Skin epidermis (tissue), 12 donors: Measurements from ENCODE around the gene SUMO3.
A peak's percentile ranks its signal among the peaks of the same experiment; 100 is the strongest.

Experiments
- H3K27ac ChIP-seq, 21 experiments: fragments of 200-600 bp; sonication (generic) in 11 of 21; one replicate each; pipeline ENCODE4 v1.5.0; 2020; ENCODE audit warnings: mild to moderate bottlenecking in 3 of 21, inconsistent platforms in 2 of 21, moderate library complexity in 2 of 21
- H3K4me3 ChIP-seq, 7 experiments: fragments of 200-600 bp; sonication (generic) in 2 of 7; one replicate each; pipeline ENCODE4 v1.5.0; 2020; ENCODE audit warnings: inconsistent platforms in 2 of 7, mild to moderate bottlenecking in 2 of 7, moderate library complexity in 1 of 7

The SUMO3 gene

GRCh38 chr21:44848821-44849521, 31.1 kb upstream of the SUMO3 start:
- H3K4me3 ChIP-seq, result no peak overlapping the region
- H3K27ac ChIP-seq, result no peak overlapping the region

- H3K4me3 ChIP-seq, result no peak overlapping the region
- no peak overlapping the region for H3K27ac ChIP-seq
These were observed 29.6 kb upstream of the SUMO3 start for GRCh38 chr21:44847261-44848056.

GRCh38 chr21:44846485-44847260, 28.8 kb upstream of the SUMO3 start:
- Histone ChIP-seq H3K27ac (peak overlapping the region in 13 of 21 experiments; percentile 2 to 47 (median 36)), H3K4me3 (peak overlapping the region in 3 of 7 experiments; percentile 21 to 35 (median 32))

GRCh38 chr21:44846224-44846484, 28.3 kb upstream of the SUMO3 start:
- Histone ChIP-seq H3K4me3 (peak overlapping the region in 6 of 7 experiments; percentile 7 to 35 (median 20)), H3K27ac (peak overlapping the region in 15 of 21 experiments; percentile 2 to 51 (median 38))

- H3K27ac ChIP-seq, result peak overlapping the region in 14 of 21 experiments; percentile 2 to 55 (median 40)
These were observed 27.8 kb upstream of the SUMO3 start for GRCh38 chr21:44845418-44846223.

GRCh38 chr21:44844256-44844655, 26.4 kb upstream of the SUMO3 start:
- no peak overlapping the region for H3K4me3 ChIP-seq
- H3K27ac ChIP-seq, result no peak overlapping the region

More at GRCh38 chr21:44845418-44846223, 27.8 kb upstream of the SUMO3 start:
- peak overlapping the region in 6 of 7 experiments; percentile 7 to 35 (median 20) for H3K4me3 ChIP-seq

GRCh38 chr21:44842721-44843445, 25.0 kb upstream of the SUMO3 start:
- Histone ChIP-seq H3K27ac (no peak overlapping the region), H3K4me3 (no peak overlapping the region)

- no peak overlapping the region for H3K27ac ChIP-seq
- no peak overlapping the region for H3K4me3 ChIP-seq
These were observed 24.2 kb upstream of the SUMO3 start for GRCh38 chr21:44842087-44842486.

- H3K4me3 ChIP-seq, result no peak overlapping the region
These were observed 22.9 kb upstream of the SUMO3 start for GRCh38 chr21:44840771-44841170.

GRCh38 chr21:44838951-44839350, 21.1 kb upstream of the SUMO3 start:
- Histone ChIP-seq H3K4me3 (no peak overlapping the region), H3K27ac (no peak overlapping the region)

More at GRCh38 chr21:44840771-44841170, 22.9 kb upstream of the SUMO3 start:
- H3K27ac ChIP-seq, result no peak overlapping the region

GRCh38 chr21:44838039-44838895, 20.4 kb upstream of the SUMO3 start:
- H3K27ac ChIP-seq, result no peak overlapping the region
- no peak overlapping the region for H3K4me3 ChIP-seq

GRCh38 chr21:44837537-44837936, 19.7 kb upstream of the SUMO3 start:
- no peak overlapping the region for H3K27ac ChIP-seq
- H3K4me3 ChIP-seq, result no peak overlapping the region

GRCh38 chr21:44836666-44837471, 19.0 kb upstream of the SUMO3 start:
- H3K4me3 ChIP-seq, result no peak overlapping the region

GRCh38 chr21:44836349-44836665, 18.4 kb upstream of the SUMO3 start:
- H3K27ac ChIP-seq, result no peak overlapping the region
- no peak overlapping the region for H3K4me3 ChIP-seq

More at GRCh38 chr21:44836666-44837471, 19.0 kb upstream of the SUMO3 start:
- H3K27ac ChIP-seq, result no peak overlapping the region

- Histone ChIP-seq H3K4me3 (no peak overlapping the region), H3K27ac (no peak overlapping the region)
These were observed 17.7 kb upstream of the SUMO3 start for GRCh38 chr21:44835647-44835973.

- no peak overlapping the region for H3K4me3 ChIP-seq
- H3K27ac ChIP-seq, result no peak overlapping the region
These were observed 17.2 kb upstream of the SUMO3 start for GRCh38 chr21:44834951-44835646.
